HG02571 (cell line): ENCODE results near the gene ISM1.

ENCODE experiments used
- ATAC-seq: cut with Tn5 transposase; IDR thresholded peaks from one replicate; pipeline ENCODE4 v1.9.1; 2021; ENCODE audit warnings: mild to moderate bottlenecking, moderate library complexity; ENCODE audit not compliant: unreplicated experiment

ISM1 gene

DNA sequence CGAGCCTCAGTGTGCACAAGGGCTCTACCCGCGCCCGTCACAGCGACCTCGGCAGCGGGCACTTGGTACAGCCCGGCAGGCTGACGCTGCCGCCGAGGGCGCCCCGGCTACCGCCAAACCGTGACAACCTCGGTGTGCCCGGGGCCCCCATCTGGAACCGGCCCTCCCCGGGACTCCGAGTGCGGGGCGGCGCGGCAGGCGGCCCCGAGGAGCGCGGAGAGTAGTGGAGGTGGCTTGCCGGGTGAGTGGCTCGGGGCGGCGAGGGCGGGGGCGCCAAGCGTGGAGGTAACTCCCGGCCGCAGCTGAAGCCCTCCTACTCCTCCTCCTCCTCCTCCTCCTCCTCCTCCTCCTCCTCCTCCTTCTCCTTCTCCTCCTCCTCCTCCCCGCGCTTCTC, at the start of gene ISM1:
TSS of gene ISM1 (plus strand) at position 371 of the 394 bp plus-strand sequence. CDS start 503 bp downstream, outside the sequence.
- no peak for ATAC-seq

GRCh38 chr20:13173201-13173600, 47.9 kb upstream of the ISM1 start:
- ATAC-seq: no peak

DNA sequence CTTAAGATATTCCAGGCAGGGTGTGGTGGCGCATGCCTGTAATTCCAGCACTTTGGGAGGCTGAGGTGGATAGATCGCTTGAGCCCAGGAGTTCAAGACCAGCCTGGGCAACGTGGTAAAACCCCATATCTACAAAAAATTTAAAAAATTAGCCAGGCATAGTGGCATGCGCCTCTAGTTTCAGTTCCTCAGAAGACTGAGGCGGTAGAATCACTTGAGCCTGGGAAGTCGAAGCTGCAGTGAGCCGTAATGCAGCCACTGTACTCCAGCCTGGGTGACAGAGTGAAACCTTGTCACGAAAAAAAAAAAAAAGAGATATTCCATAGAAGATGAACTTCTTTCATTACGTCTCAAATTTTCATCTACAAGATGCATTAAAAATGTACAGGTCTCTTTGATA, 46.7 kb upstream of the ISM1 start:
- no peak for ATAC-seq

GRCh38 chr20:13180986-13181889, 39.8 kb upstream of the ISM1 start:
- ATAC-seq: no peak

GRCh38 chr20:13183005-13183404, 38.1 kb upstream of the ISM1 start:
- ATAC-seq: no peak

GRCh38 chr20:13186043-13186774, 34.9 kb upstream of the ISM1 start:
- ATAC-seq: no peak

- no peak for ATAC-seq
Observed at GRCh38 chr20:13187899-13188298, 33.2 kb upstream of the ISM1 start.

GRCh38 chr20:13199279-13199678, 21.8 kb upstream of the ISM1 start:
- no peak for ATAC-seq

DNA sequence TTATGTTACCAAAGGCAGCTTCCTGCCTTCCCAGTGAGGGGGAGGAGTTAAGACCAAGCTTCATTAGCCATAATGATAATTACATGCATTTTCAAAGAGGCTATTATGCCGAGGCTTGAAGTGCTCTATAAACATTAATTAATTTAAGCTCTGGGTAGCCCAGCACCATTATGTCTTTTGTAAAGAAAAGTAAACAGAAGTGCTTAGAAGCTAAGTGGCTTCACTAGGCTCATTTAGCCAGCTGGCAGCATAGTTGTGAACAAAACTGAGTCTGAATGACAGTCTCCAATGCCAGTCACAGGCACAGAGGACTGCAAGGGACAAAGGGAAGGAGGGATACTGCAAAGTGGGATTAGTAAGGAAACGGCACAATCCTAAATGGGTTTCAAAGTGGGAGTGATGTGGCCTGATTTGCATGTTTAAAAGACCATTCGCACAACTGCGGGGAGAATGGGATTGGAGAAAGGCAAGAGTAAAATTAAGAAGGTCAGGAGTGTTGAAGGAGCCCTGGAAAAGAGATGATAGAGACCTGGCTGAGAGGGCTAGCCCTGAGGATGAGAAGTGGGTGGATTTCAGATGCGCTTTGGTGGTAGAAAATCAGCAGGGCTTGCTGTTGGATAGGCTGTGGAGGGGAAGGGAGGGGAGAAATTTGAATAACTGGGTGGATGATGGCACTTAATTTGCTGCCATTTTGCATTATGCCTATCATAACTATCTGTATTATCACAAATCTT, 20.1 kb upstream of the ISM1 start:
- no peak for ATAC-seq

DNA sequence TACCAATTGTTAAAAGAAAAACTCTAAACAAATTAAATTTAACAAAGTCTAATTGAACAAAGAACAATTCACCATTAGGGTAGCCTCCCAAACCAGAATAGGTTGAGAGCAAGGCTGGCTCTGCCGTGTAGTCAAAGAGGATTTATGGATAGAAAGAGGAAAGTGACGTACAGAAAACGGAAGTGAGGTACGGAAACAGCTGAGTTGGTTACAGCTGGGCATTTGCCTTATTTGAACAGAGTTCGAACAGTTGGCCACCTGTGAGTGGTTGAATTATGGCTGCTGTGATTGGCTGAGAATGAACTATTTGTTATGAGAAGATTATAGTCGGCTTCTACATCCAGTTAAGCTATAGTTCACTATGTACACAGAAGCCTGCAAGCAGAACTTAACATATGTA, 18.5 kb upstream of the ISM1 start:
- no peak for ATAC-seq

- no peak for ATAC-seq
Observed at GRCh38 chr20:13205425-13205824, 15.6 kb upstream of the ISM1 start.

DNA sequence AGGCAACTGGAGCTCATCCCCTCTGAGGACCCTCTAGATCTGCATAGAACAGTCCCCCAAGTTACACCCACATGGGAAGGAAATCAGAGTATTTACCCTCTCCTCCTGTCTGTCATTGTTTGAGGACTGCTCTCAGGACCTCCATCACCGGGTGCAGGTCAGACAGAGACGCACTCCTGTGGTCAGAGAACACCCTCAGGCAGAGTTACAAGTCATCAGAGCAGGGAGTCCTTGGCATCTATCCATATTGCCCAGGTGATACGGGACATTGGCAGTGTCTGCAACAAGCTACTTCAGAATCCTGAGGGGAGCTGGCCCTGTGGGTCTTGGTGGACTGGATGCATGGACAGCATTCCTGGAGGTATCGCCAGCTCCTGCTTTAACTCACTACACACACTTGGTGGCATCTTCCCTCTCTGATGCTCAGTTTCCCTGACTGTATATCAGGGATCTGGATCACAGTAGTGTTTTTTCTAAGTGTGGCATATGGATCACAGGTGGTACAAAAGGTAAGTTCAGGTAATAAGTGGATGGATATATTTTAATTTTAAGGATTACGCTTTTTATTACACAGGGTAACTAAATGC, 15.1 kb upstream of the ISM1 start:
- no peak for ATAC-seq

- no peak for ATAC-seq
Observed at GRCh38 chr20:13207016-13207415, 14.1 kb upstream of the ISM1 start.

GRCh38 chr20:13211956-13212618, 9.0 kb upstream of the ISM1 start:
- no peak for ATAC-seq

GRCh38 chr20:13212750-13213149, 8.3 kb upstream of the ISM1 start:
- no peak for ATAC-seq

GRCh38 chr20:13213335-13213734, 7.7 kb upstream of the ISM1 start:
- no peak for ATAC-seq

DNA sequence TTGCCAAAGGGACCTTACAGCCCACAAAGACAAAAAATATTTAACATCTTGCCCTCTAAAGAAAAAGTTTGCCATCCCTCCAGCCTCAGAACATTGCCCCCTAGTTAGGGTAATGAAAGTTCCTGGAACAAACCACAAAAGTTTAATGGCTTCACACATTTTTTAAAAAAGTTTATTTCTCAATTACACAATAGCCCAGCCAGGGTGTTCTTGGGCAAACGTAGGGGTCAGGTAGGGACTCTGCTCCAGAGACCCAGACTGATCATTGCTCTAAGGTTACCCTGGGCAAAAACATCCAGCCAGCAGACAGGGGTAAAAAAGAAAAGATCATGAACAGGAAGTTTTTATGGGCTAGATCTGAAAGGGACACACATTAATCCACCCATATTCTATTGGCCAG, 4.5 kb upstream of the ISM1 start:
- no peak for ATAC-seq

GRCh38 chr20:13219327-13220193, 1.5 kb upstream of the ISM1 start:
- no peak for ATAC-seq

DNA sequence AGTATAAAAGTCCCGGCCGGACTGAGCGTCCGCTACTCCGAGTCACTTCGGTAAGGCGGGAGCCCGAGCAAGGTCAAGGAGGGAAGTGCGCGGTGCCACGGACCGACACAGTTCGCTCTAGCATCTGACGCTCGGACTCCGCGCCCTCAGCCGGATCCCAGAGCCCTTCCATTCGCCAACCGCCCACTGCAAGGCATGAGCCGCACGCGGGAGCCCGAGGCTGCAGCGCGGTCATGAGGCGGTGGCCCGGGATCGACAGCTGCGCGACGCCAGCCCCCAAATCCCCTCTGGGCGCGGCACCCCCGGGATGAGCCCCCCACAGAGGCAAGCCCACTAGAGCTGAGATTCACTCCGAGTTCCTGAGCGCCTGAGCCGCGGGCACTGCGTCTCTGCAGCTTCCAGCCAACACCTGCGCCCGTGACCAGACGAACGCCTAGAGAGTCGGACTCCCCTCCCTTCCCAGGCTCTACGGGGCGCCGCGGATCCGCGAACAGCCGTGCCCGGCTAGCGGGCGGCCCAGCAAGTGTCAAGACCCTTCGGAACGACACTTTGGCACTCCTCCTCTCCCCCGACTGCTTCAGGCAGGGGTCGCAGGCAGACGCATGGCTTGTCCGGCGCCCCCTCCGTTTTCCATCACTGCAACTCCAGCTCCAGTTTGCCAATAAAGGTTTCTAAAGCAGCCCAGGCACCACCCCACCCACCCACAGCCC, 725 bp upstream of the ISM1 start:
- ATAC-seq: no peak
